DMS153 treated with DMSO at 0.1 percent for 48 hours (cell line): ENCODE data around the gene PI4K2B.
"Not testable (repeated sequence)": the region's sequence is repeated elsewhere in the genome, so short reads cannot be mapped to it uniquely, and the experiment has no call there.

Experiments
- DNase-seq: peaks from one replicate; lab custom pipeline; 2025; ENCODE audit not compliant: unreplicated experiment; lab: John Stamatoyannopoulos, UW

The PI4K2B gene

GRCh38 chr4:25240754-25241210 is 6.9 kb downstream of the PI4K2B start:
- DNase-seq: not testable (repeated sequence)

DNA sequence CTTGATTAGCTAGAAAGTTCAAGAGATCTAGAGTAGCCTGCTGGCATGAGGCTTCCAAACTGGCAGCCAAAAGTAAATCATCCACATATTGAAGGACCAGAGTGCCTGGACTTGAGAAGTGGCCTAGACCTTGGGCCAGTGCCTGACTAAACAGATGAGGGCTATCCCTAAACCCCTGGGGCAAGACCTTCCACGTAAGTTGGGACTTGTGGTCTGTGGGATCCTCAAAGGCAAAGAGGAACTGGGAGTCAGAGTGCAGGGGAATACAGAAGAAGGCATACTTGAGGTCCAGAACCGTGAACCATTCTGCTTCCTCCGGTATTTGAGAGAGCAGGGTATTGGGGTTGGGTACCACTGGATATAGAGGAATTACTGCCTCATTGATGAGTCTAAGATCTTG is 8.4 kb downstream of the PI4K2B start:
- DNase-seq: not testable (repeated sequence)

- no peak for DNase-seq
Measured at GRCh38 chr4:25245181-25245580, 11.3 kb downstream of the PI4K2B start.

DNA sequence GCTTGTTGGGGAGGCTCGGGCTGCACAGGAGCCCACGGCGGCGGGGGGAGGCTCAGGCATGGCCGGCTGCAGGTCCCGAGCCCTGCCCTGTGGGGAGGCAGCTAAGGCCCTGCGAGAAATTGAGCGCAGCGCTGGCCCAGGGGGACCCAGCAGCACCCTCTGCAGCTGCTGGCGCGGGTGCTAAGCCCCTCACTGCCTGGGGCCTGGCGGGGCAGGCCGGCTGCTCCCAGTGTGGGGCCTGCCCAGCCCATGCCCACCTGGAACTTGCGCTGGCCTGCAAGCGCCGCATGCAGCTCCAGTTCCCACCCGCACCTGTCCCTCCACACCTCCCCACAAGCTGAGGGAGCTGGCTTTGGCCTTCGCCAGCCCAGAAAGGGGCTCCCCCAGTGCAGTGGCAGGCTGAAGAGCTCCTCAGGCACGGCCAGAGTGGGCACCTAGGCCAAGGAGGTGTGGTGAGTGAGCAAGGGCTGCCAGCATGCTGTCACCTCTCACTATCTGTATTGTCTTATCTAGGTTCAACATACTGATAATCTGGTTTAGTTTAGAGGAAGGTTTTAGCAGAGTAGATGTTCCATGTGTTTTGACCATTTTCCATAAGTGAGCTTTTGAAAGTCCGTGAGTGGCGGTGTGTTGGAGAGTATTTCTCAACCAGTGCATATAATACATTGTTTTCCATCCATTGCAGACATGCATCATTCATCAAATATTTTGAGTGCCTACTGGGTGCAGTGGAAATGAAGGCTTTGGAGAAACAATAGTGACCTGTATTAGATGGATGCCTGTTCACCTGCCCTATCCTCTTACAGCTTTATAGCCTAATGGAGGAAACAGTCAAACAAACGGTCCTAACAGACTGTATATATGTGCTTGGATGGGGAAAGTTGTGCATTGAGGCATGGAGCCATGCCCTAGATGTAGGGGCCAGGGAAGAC is 13.1 kb downstream of the PI4K2B start:
- no peak for DNase-seq

DNA sequence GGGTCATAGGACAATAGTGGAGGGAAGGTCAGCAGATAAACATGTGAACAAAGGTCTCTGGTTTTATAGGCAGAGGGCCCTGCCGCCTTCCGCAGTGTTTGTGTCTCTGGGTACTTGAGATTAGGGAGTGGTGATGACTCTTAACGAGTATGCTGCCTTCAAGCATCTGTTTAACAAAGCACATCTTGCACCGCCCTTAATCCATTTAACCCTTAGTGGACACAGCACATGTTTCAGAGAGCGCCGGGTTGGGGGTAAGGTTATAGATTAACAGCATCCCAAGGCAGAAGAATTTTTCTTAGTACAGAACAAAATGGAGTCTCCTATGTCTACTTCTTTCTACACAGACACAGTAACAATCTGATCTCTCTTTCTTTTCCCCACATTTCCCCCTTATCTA is 15.0 kb downstream of the PI4K2B start:
- DNase-seq: not testable (repeated sequence)

- not testable (repeated sequence) for DNase-seq
Measured at GRCh38 chr4:25249494-25249893, 15.7 kb downstream of the PI4K2B start.

GRCh38 chr4:25252230-25253070 is 18.6 kb downstream of the PI4K2B start:
- no peak for DNase-seq

DNA sequence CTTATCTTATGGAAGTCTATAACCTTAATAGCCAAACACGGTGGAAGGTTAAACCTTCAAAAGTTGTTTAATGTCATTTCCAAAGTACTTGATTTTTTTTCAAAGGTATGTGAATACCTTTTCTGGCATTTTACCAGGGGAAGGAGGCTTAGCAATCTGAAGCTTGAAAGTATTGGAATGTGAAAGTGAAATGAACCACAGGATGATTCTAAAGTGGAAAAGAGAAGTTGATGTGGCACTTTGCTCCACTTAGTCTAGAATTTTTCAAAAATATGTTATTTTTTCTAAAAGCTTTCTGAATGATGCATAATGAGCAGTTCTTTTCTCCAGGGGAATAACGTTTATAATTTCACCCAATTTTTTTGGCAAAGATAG is 19.2 kb downstream of the PI4K2B start:
- DNase-seq: no peak

DNA sequence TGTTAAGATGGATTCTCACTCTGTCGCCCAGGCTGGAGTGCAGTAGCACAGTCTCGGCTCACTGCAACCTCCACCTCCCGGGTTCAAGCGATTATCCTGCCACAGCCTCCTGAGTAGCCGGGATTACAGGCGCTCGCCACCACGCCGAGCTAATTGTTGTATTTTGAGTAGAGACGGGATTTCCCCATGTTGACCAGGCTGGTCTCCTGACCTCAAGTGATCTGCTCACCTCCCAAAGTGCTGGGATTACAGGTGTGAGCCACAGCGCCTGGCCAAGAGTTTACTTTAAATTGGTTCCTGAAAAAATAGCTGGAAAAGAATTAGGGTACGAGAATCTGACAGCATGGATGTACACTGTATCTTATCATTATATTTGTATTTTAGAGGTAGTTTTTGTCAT is 20.0 kb downstream of the PI4K2B start:
- DNase-seq: not testable (repeated sequence)

- no peak for DNase-seq
Measured at GRCh38 chr4:25258980-25259578, 25.2 kb downstream of the PI4K2B start.

- no peak for DNase-seq
Measured at GRCh38 chr4:25271866-25272265, 38.0 kb downstream of the PI4K2B start.

DNA sequence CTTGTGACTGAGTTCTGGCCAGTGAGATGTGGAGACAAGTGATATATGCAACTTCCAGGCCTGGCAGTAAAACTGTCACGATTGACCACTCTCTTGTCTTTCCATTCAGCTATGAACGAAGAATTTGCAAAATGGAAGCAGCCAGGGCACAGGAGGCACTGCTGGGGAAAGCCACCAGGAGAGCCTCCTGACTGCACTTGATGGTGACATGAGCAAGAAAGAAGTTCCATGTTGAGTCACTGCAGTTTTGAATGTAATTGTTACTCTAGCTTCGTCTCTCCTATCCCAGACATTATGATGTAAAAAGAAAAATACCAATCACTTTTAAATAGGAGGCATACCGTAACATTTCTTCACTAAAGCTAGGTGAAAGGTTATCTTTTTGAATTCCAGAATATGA is 46.4 kb downstream of the PI4K2B start:
- no peak for DNase-seq

DNA sequence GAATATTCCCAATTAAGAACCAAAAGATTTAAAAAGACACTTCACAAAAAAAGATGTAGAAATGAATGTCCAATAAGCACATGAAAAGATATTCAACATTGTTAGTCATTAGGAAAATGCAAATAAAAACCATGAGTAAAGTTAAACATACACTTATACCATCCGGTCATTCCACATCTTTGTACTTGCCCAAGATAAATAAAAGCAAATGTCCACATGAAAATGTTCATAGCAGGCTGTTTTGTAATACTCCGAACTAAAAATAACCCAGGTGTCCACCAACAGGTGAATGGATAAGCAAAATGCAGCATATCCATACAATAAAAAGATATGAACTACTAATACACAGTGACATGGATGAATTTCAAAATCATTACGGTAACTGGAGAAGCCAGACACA is 50.1 kb downstream of the PI4K2B start:
- no peak for DNase-seq

GRCh38 chr4:25284466-25284865 is 50.6 kb downstream of the PI4K2B start:
- DNase-seq: no peak

DNA sequence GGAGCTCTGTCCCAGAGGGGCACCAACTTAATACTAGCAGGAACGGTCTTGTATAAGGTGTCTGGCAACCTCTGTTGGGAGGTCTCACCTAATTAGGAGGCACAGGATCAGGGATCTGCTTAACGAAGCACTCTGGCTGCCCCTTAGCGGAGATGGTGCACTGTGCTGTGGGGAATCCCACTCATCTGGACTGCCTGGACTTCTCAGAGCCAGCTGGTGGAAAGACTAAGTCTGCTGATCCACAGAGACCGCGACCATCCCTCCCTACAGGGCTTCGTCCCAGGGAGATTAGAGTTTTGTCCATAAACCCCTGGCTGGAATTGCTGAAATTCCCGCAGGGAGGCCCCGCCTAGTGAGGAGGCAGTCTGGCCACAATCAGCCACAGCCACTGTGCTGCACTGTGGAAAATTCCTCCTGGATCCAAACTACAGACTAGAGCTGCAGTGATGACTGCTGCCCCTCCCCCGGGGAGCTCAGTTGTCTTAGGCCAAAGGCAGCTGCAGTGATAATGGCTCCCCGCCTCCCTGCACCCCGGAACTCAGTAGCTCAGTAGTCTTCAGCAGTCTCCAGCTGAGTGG is 56.7 kb downstream of the PI4K2B start:
- DNase-seq: no peak

GRCh38 chr4:25291158-25291733 is 57.4 kb downstream of the PI4K2B start:
- DNase-seq: no peak

DNA sequence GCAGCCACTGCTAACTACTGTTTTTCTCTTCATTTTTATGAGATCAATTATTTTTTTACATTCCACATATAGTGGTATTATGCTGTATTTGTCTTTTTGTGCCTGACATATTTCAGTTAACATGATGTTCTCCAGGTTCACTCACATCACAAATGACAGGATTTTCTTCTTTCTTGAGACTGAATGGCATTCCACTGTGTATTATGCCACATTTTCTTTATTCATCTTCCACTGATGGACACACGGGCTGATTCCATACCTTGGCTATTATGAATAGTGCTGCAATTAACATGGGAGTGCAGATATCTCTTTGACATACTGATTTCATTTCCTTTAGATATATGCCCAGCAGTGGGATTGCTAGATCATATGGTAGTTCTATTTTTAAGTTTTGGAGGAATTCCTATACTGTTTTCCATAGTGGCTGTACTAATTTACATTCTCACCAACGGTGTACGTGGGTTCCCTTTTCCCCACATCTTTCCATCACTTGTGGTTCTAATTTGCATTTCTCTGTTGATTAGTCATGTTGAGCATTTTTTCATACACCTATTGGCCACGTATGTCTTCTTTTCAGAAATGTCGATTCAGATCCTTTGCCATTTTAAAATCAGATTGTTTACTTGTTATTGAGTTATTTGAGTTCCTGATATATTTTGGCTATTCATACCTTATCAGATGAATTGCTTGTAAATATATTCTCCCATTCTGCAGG is 63.9 kb downstream of the PI4K2B start:
- no peak for DNase-seq

GRCh38 chr4:25299476-25300203 is 65.8 kb downstream of the PI4K2B start:
- DNase-seq: peak; percentile 3

GRCh38 chr4:25301471-25301870 is 67.6 kb downstream of the PI4K2B start:
- no peak for DNase-seq
